Upper lobe of left lung (tissue), 6 donors: ENCODE measurements around the gene ABCG8. TPM values are rescaled to one million over a fixed set of nuclear protein-coding genes. Genes with fewer than 3 reads are reported as not detected.

Source experiments
- ATAC-seq, 2 donors: fragments of 200-7000 bp; cut with Tn5 transposase; one replicate each; pipeline ENCODE4 v1.9.1; 2022; ENCODE audit warnings: mild to moderate bottlenecking in 2 of 2, moderate library complexity in 2 of 2; ENCODE audit not compliant: low FRiP score in 2 of 2
- DNase-seq, 2 donors: peaks; one replicate each; pipeline ENCODE4 v3.0.0-alpha.2; 2019 to 2020
- H3K27ac ChIP-seq, 4 donors: fragments of 200-600 bp; sonication (generic); one replicate each; pipeline ENCODE4 v1.5.1; 2016 to 2019
- H3K27me3 ChIP-seq, 4 donors: fragments of 200-600 bp; sonication (generic); one replicate each; pipeline ENCODE4 v1.5.1; 2017 to 2019
- H3K36me3 ChIP-seq, 4 donors: fragments of 200-600 bp; sonication (generic); one replicate each; pipeline ENCODE4 v1.5.1; 2016 to 2019
- H3K4me1 ChIP-seq, 4 donors: fragments of 200-600 bp; sonication (generic); one replicate each; pipeline ENCODE4 v1.5.1; 2018 to 2019
- H3K4me3 ChIP-seq, 4 donors: fragments of 200-600 bp; sonication (generic); one replicate each; pipeline ENCODE4 v1.5.1; 2017 to 2019; ENCODE audit warnings: mild to moderate bottlenecking in 2 of 4, moderate library complexity in 1 of 4
- H3K9me3 ChIP-seq, 4 donors: fragments of 200-600 bp; sonication (generic); one replicate each; pipeline ENCODE4 v1.5.1; 2018 to 2019
- CTCF ChIP-seq, 6 experiments: fragments of 450-650 bp in 4 of 6; fragments of 200-600 bp in 2 of 6; sonication (generic) in 2 of 6; IDR thresholded peaks; one replicate each; pipeline ENCODE4 v1.5.1; 2016 to 2019; ENCODE audit warnings: antibody characterized with exemption in 6 of 6
- EP300 ChIP-seq, 4 donors: sonication (generic); formaldehyde crosslinking; IDR thresholded peaks; one replicate each; pipeline ENCODE4 v1.5.1; 2017; ENCODE audit warnings: antibody characterized with exemption in 4 of 4, control low read depth in 2 of 4
- POLR2A ChIP-seq, 4 donors: fragments of 450-650 bp; IDR thresholded peaks; one replicate each; pipeline ENCODE4 v1.5.1; 2016 to 2017; ENCODE audit warnings: antibody characterized with exemption in 4 of 4, mild to moderate bottlenecking in 2 of 4
- POLR2AphosphoS5 ChIP-seq, 2 donors: sonication (generic); formaldehyde crosslinking; IDR thresholded peaks; one replicate each; pipeline ENCODE4 v1.5.1; 2017; ENCODE audit warnings: antibody characterized with exemption in 2 of 2
- WGBS, 2 donors: methylation state at CpG; one replicate each; pipeline ENCODE4 v1.1.5; 2017 to 2018; 5-methylcytosine and 5-hydroxymethylcytosine counted together
- total RNA-seq, 6 donors: library from RNA; depleted of rRNA in 4 of 6; stranded (reverse); fragments of >200 nt in 4 of 6; gene quantifications; one replicate each; pipeline versions ENCODE4 v1.1.0 to v1.2.1, GENCODE V29; 2016 to 2021
- donor health status: DM: no; HTN: no; CAD: no; lungs with moderate emphysema.
- donor health status: DM: no; HTN: yes; CAD: no; lungs with severe emphysema.

The ABCG8 gene
- total RNA-seq, 6 donors from 2014 or later, result 0.10 to 0.20 TPM; not detected in 4

- no peak overlapping the region for H3K4me3 ChIP-seq
- no peaks in the 10 kb centered on the region for H3K9me3 ChIP-seq
- DNase-seq, result peak in 1 of 2 donors; percentile 73
- ATAC-seq, result no peak
- WGBS, 2 donors, result 91 to 95% methylated on average over 16 to 17 of the region's 17 CpGs
- H3K4me1 ChIP-seq, result peaks cover 0 to 3% (median 0%) of the 10 kb centered on the region in 4 donors
- peaks cover 0 to 3% (median under 1%) of the 10 kb centered on the region in 4 donors for H3K27me3 ChIP-seq
- no peak for TF ChIP-seq POLR2A (IDR thresholded peaks at IDR 0.05)
- no peaks in the 10 kb centered on the region for H3K36me3 ChIP-seq
- no peak overlapping the region for H3K27ac ChIP-seq
These were observed 12.2 kb upstream of the ABCG8 start for GRCh38 chr2:43826305-43827250.

GRCh38 chr2:43831543-43832294 is 7.1 kb upstream of the ABCG8 start:
- Histone ChIP-seq H3K9me3 (no peaks in the 10 kb centered on the region), H3K27ac (no peak overlapping the region), H3K27me3 (peaks cover 0 to 8% (median 2%) of the 10 kb centered on the region in 4 donors), H3K4me3 (peak overlapping the region in 3 of 4 donors; percentile 7 to 25 (median 21)), H3K36me3 (no peaks in the 10 kb centered on the region), H3K4me1 (peaks cover 0 to 8% (median 0%) of the 10 kb centered on the region in 4 donors)
- ATAC-seq (peak; percentile 19 to 53), DNase-seq (peak in 1 of 2 donors; percentile 84)
- WGBS, 2 donors, result 9 to 11% methylated on average over 38 to 51 of the region's 54 CpGs
- TF ChIP-seq EP300 (IDR thresholded peaks at IDR 0.05) (no peak), POLR2A (IDR thresholded peaks at IDR 0.05) (no peak), POLR2AphosphoS5 (IDR thresholded peaks at IDR 0.05) (no peak), CTCF (IDR thresholded peaks at IDR 0.05) (no peak)

- no peak for TF ChIP-seq POLR2A (IDR thresholded peaks at IDR 0.05)
- no peak for TF ChIP-seq POLR2AphosphoS5 (IDR thresholded peaks at IDR 0.05)
- no peak for TF ChIP-seq EP300 (IDR thresholded peaks at IDR 0.05)
- TF ChIP-seq CTCF (IDR thresholded peaks at IDR 0.05), result no peak
- no peaks in the 10 kb centered on the region for H3K36me3 ChIP-seq
- WGBS, 2 donors, result 62 to 75% methylated on average over 1 to 3 of the region's 3 CpGs
- H3K27ac ChIP-seq, result no peak overlapping the region
- no peak overlapping the region for H3K4me3 ChIP-seq
- ATAC-seq (no peak), DNase-seq (no peak)
- H3K4me1 ChIP-seq, result peaks cover 0 to 8% (median 0%) of the 10 kb centered on the region in 4 donors
- H3K27me3 ChIP-seq, result peaks cover 0 to 8% (median 2%) of the 10 kb centered on the region in 4 donors
- no peaks in the 10 kb centered on the region for H3K9me3 ChIP-seq
These were observed 6.3 kb upstream of the ABCG8 start for GRCh38 chr2:43832457-43832856.

GRCh38 chr2:43837033-43837432 is 1.7 kb upstream of the ABCG8 start:
- no peaks in the 10 kb centered on the region for H3K36me3 ChIP-seq
- ATAC-seq (no peak), DNase-seq (no peak)
- no peak overlapping the region for H3K4me3 ChIP-seq
- H3K9me3 ChIP-seq, result no peaks in the 10 kb centered on the region
- H3K4me1 ChIP-seq, result peaks cover 0 to under 1% (median 0%) of the 10 kb centered on the region in 4 donors
- peaks cover 0 to under 1% (median 0%) of the 10 kb centered on the region in 4 donors for H3K27me3 ChIP-seq
- no peak overlapping the region for H3K27ac ChIP-seq
- WGBS, 2 donors, result 68 to 80% methylated on average over 4 of the region's 4 CpGs
- TF ChIP-seq POLR2A (IDR thresholded peaks at IDR 0.05), result no peak

- DNase-seq (no peak), ATAC-seq (no peak)
These were observed 776 bp upstream of the ABCG8 start for GRCh38 chr2:43837831-43838559.

More at GRCh38 chr2:43837831-43838559, 776 bp upstream of the ABCG8 start:
- TF ChIP-seq EP300 (IDR thresholded peaks at IDR 0.05), result no peak
- no peak for TF ChIP-seq POLR2A (IDR thresholded peaks at IDR 0.05)
- no peak for TF ChIP-seq CTCF (IDR thresholded peaks at IDR 0.05)
- no peak for TF ChIP-seq POLR2AphosphoS5 (IDR thresholded peaks at IDR 0.05)
- no peak overlapping the region for H3K4me3 ChIP-seq
- H3K27ac ChIP-seq, result no peak overlapping the region
- WGBS, 2 donors, result 85 to 88% methylated on average over 16 to 21 of the region's 21 CpGs
- H3K9me3 ChIP-seq, result no peaks in the 10 kb centered on the region
- H3K4me1 ChIP-seq, result no peaks in the 10 kb centered on the region
- H3K36me3 ChIP-seq, result no peaks in the 10 kb centered on the region
- H3K27me3 ChIP-seq, result no peaks in the 10 kb centered on the region
